Neural cell (in vitro differentiated cells): ENCODE data around the gene TOR2A.

ENCODE experiments used
- CTCF ChIP-seq: fragments of 450-650 bp; IDR thresholded peaks from 2 replicates; pipeline ENCODE4 v1.5.1; 2014; ENCODE audit warnings: antibody characterized with exemption, mild to moderate bottlenecking, moderate library complexity; ENCODE audit not compliant: poor library complexity, severe bottlenecking
- EP300 ChIP-seq: fragments of 450-650 bp; conservative IDR thresholded peaks from 2 replicates; pipeline ENCODE4 v1.6.1; 2014; ENCODE audit warnings: antibody characterized with exemption, mild to moderate bottlenecking, moderate library complexity; ENCODE audit not compliant: poor library complexity, severe bottlenecking
- EZH2 ChIP-seq: fragments of 200-600, 300-800 bp; shearing (Covaris generic), sonication (generic); IDR thresholded peaks from 2 replicates; pipeline ENCODE4 v1.6.1; 2014; ENCODE audit warnings: antibody characterized with exemption, low read length, borderline replicate concordance, mild to moderate bottlenecking; ENCODE audit not compliant: insufficient read depth, poor library complexity, severe bottlenecking
- POLR2AphosphoS5 ChIP-seq: IDR thresholded peaks from 2 replicates; pipeline ENCODE4 v1.6.1; 2012
- RAD21 ChIP-seq: fragments of 450-650 bp; conservative IDR thresholded peaks from 2 replicates; pipeline ENCODE4 v1.6.1; 2014; ENCODE audit warnings: antibody characterized with exemption, mild to moderate bottlenecking, moderate library complexity
- TAF1 ChIP-seq: IDR thresholded peaks from 2 replicates; pipeline ENCODE4 v1.6.1; 2012; ENCODE audit warnings: low read depth
- TF ChIP-seq, protein P1 (sequence below): IDR thresholded peaks from 2 replicates; pipeline ENCODE4 v1.6.1; 2012; ENCODE audit warnings: borderline replicate concordance

GRCh38 chr9:127721391-127721821 lies 13.7 kb downstream of the TOR2A start:
- TF ChIP-seq CTCF (no peak), RAD21 (no peak), TAF1 (no peak), EP300 (no peak), POLR2AphosphoS5 (no peak), EZH2 (no peak)
- TF ChIP-seq, protein P1, sequence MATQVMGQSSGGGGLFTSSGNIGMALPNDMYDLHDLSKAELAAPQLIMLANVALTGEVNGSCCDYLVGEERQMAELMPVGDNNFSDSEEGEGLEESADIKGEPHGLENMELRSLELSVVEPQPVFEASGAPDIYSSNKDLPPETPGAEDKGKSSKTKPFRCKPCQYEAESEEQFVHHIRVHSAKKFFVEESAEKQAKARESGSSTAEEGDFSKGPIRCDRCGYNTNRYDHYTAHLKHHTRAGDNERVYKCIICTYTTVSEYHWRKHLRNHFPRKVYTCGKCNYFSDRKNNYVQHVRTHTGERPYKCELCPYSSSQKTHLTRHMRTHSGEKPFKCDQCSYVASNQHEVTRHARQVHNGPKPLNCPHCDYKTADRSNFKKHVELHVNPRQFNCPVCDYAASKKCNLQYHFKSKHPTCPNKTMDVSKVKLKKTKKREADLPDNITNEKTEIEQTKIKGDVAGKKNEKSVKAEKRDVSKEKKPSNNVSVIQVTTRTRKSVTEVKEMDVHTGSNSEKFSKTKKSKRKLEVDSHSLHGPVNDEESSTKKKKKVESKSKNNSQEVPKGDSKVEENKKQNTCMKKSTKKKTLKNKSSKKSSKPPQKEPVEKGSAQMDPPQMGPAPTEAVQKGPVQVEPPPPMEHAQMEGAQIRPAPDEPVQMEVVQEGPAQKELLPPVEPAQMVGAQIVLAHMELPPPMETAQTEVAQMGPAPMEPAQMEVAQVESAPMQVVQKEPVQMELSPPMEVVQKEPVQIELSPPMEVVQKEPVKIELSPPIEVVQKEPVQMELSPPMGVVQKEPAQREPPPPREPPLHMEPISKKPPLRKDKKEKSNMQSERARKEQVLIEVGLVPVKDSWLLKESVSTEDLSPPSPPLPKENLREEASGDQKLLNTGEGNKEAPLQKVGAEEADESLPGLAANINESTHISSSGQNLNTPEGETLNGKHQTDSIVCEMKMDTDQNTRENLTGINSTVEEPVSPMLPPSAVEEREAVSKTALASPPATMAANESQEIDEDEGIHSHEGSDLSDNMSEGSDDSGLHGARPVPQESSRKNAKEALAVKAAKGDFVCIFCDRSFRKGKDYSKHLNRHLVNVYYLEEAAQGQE, result no peak
